HG02852 (cell line): ENCODE measurements around the gene CASR.
A peak's percentile ranks its signal among the peaks of the same experiment; 100 is the strongest.

ENCODE experiments used
- ATAC-seq: cut with Tn5 transposase; IDR thresholded peaks from one replicate; pipeline ENCODE4 v1.9.1; 2021; ENCODE audit warnings: mild to moderate bottlenecking, moderate library complexity; ENCODE audit not compliant: unreplicated experiment

CASR gene

DNA sequence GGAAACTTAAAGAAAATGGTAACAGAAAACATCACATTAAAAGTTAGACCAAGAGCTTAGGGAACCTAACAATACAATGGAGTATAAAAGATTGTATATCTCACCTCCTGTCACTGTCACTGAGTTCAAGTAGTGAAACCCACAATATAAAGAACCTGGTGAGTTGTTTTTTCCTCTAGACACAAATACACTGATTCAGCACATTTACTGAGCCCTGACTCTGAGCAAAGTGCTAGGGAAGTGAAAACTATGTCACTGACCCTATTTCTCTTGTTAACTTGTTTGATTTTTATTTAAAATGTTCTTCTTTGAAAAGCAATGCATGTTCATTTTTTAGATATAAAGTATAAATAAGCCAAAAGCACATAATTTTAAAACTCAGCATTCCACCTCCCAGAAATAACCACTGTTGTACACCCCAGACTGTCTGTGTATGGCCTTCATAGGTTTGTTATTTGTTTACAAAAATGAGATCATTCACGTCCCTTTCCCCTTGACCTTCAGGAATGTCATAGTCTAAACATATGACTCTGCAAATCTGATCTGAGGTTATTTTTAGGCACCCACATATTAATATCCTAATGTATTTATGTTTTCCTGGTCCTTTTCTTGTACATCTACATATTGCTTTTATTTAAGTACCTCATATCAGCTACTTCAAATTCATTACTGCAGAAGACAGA lies 72.4 kb downstream of the CASR start:
- no peak for ATAC-seq

DNA sequence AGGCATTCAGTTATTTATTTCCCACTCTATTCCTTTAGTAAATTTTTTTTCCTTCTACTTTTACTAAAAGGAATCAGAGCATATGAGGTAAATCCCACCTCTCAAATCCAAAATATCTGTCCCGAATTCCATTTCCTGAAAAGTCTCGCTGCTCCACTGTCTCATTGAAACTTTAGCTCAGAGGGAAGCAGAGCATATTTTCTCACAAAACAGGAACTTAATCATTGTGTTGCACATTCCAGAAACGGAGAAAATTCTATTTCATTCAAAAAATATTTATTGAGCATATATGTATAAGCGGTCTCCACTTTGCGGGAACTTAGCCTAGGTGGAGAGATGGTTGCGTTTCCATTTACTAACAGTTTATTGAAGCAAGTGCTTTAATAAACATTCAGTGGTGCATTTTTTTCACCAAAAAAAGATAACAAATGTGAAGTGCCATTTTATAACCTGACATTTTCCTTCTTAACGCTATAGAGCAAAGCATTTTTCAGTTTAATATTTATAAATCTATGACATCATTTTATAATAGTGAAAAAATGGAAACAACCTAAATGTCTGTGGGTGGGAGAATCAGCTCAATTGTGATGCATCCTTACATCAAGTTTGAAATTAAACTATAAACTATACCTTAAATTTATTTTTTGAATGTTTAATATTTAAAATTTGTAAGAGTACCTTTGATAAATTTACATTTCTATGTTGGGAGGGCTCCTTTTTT lies 74.3 kb downstream of the CASR start:
- no peak for ATAC-seq

DNA sequence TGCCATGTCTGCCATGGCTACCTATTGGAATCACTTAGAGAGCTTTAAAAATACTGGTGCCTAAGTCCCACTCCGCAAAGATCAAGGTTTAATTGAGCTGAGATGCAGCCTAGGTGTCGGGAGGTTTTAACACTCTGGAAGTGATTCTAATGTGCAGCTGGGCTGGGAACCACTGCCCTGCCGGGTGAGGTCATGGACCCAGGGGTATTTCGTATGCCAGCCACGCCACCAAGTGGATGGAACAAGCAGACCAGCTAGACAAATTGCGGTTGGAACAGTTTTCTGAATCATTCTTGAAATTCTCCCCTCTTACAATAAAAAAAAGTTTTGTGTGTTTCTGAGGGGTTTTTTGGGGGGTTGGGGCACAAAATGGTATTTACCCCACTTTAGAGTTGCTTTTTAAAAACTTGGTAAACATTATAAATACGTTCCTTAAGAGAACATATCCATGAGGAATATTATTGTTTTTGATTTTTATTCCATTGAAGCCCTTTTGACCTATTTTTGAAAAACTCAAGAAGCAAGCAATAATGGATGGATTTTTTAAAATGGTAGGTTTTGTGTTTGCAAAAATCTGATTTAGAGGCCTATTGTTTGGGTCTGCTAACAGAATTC lies 75.4 kb downstream of the CASR start:
- peak; percentile 85 for ATAC-seq

DNA sequence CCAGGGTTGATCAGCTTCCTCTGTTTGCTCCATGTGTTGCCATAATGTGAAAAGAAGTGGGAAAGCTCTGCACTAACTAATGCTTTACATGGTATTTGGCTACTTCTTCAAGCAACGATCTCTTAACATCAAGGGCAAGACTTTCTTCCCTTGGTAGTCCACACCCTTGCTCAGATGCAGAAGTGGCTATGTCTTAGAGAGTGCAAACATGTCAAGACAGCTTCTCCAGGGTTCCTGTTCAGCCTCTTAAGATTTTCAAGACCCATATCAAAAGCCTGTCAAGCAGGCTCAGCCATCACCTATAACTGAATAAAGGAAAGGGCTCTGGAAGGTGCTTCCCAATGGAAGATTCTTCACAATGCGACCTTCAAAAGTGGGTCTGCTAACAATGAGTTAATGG lies 76.7 kb downstream of the CASR start:
- no peak for ATAC-seq

DNA sequence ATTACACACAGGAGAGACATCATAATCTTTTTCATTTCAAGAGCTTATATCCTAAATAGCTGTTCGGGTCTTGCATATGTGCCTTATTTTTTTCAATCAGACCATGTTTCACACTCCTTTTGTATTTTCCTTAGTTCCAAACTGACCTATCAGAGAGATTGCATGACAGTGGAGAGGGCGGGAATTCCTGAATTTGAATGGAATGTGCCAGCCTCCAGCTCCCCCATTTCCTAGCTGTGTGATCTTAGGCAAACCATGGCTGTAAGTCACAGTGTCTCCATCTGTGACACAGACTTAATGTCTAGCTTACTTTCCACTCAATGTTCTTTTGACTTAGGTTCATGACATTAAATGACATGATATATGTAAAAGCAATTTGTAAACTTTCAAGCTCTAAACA lies 79.6 kb downstream of the CASR start:
- ATAC-seq, result no peak

DNA sequence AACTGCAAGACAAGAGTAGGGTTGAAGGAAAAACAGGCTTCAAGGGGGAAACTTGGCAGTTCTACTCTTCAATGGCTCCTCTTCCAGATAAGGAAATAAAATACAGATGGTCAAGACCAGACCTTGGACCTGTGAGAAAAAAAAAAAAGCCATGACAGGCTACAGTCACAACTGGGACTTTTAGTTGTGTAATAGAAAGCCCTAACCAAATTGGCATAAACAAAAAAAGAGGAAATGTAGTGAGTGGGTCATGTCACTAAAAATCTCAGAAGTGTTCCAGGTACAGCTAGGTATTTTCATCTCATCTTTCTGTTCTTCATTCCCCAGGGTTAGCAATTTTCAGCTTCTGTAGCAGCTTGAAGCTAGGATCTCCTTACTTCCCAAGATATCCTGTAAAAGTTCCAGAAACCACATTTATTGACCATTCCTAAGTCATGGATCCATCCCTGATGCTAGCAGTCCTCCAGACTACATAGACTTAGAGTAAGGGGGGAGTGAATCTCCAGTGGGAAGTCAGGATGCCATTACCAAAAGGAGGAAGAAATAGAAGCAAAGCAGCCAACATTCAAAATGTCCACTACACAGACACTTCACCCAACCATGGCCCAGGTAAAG lies 80.6 kb downstream of the CASR start:
- ATAC-seq, result peak; percentile 47

DNA sequence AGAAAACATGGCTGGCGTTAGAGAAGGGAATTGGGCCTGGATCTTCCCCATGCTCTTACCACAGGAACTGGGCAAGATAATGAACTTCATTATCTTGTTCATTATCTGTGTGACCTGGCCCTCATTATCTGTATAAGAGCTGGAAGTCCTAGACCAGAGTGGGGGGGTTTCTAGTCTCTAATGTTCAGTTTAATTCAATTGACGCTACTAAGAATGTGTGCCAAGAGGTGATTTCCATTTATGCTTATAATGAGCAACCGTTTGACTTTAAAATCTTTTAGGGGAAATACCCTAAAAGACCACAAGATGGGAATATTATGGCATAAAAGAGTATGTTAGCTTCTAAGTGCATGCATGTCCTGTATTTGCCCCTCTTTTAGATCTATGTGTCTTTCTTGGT lies 82.5 kb downstream of the CASR start:
- ATAC-seq, result no peak

DNA sequence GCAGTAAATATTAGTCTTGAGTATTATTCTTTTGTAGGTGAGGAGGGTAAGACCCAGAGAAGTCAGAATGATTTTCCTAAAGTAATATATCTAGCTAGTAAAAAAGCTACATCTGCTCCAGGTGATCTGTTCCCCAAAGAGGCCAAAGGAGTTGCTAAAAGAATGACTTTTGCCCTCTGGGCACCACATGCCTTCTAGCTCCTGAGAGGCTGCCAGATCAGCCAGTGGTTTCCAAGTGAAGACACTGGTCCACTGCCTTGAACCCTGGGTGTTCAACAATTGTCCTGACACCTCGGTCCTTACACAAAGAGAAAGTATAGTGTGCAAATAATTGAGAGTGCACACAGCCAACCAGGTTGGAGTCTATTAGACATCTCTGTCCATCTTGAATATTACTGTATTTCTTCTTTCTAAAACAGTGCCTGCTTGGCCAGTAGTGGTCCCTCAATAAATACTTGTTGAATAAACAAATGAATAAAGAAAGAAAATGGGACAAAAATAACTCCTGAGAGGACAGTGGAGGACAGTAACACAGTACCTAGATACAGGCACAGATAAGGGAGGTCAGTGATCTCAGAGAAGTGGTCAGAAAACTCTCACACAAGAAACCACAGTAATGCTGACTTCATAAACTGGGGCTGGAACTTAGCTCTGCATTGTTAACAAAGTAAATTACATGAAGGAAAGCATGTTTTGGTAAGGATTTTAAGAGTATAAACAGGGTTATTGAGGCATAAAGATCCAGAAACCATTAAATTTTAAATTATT lies 85.0 kb downstream of the CASR start:
- ATAC-seq, result no peak

DNA sequence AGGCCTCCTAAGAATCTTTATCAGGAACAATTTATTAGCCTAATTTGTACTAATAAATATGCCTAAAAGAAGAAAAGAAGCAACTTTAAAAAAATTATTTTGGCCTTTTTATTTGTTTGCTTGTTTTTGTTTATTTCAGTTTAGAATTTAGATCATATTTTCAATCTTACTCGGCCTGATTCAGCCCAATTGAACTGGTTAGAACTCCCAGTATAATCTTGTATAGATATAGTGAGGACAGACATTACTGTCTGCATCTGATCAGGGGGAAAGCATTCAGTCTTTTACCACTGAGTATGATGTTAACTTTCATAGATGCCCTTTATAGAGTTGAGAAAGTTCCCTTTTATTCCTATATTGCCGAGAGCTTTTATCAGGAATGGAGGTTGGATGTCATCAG lies 85.6 kb downstream of the CASR start:
- no peak for ATAC-seq

DNA sequence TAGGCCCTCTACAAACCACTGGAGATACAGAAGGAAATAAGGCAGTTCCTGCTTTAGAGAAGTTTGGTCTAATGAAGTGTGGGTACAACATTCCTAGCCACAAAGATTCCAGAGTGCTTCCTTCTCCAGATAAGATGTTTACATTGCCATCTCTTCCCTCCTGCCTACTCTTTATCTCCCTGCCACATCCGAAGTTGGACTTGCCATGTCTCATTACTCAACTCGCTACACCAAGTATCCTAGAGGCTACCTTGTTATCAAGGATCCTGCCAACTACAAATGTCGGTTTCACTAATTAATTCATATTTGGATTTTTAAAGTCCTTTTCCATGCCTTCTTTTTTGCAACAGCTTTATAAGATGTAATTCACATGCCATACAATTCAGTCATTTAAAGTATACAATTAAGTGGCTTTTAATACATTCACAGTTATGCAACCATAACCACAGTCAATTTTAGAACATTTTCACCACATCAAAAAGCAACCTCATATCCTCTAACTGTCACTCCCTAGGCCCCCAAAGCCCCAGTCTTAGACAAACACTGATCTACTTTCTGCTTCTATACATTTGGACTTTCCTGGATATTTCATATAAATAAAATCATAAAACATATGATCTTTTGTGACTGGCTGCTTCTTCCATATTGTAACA lies 87.9 kb downstream of the CASR start:
- ATAC-seq, result no peak

DNA sequence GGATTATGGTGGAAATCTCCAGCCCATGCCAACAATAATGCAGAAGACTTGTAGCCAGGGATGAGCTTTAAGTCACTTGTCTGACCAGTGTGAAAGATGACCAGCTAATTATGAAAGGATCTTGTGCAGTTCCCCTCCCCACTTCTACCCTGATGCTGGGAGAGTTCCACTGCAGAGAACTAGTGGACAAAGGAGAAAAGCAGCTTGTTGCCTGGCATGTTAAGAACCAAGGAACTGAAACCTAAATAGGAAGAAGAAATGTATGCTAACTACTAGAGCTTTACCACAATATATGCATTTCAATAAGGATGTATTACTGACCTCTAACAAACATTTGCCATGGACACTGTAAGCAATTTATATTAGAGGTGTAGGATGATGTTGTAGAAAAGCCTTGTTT lies 89.4 kb downstream of the CASR start:
- no peak for ATAC-seq

DNA sequence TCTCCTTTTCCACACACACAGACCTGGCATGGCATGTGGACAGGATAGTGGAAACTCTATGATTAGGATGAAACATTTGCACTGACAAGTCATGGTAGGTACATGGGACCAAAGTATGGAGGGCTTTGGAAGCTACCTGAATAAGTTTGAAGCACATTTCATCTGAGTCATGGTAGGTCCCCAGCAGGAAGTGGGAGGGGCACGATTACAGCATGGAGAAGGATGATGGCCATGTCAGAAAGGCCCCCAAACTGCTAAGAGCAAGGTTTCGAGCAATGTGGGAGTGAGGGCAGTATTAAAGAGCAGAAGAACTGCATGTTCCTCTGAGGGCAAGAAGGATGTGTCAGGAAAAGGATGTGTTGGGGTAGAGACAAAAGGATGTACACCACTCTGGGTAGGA lies 90.0 kb downstream of the CASR start:
- no peak for ATAC-seq

DNA sequence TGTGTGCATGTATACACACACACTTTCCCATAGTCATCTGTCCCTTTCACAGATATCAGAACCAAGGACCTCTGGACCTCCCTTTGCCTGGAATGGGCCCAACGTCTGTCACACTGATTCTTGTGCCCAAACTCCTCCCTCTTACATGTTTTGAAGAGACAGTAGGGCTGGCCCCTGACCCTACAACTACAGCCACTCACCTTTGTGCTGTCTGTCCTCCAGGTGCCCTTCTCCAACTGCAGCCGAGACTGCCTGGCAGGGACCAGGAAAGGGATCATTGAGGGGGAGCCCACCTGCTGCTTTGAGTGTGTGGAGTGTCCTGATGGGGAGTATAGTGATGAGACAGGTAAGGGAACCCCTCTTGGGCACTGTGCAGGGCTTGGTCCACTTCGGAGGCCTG lies 98.4 kb downstream of the CASR start:
- no peak for ATAC-seq

DNA sequence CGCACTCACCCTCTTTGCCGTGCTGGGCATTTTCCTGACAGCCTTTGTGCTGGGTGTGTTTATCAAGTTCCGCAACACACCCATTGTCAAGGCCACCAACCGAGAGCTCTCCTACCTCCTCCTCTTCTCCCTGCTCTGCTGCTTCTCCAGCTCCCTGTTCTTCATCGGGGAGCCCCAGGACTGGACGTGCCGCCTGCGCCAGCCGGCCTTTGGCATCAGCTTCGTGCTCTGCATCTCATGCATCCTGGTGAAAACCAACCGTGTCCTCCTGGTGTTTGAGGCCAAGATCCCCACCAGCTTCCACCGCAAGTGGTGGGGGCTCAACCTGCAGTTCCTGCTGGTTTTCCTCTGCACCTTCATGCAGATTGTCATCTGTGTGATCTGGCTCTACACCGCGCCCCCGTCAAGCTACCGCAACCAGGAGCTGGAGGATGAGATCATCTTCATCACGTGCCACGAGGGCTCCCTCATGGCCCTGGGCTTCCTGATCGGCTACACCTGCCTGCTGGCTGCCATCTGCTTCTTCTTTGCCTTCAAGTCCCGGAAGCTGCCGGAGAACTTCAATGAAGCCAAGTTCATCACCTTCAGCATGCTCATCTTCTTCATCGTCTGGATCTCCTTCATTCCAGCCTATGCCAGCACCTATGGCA lies 100.5 kb downstream of the CASR start:
- no peak for ATAC-seq

DNA sequence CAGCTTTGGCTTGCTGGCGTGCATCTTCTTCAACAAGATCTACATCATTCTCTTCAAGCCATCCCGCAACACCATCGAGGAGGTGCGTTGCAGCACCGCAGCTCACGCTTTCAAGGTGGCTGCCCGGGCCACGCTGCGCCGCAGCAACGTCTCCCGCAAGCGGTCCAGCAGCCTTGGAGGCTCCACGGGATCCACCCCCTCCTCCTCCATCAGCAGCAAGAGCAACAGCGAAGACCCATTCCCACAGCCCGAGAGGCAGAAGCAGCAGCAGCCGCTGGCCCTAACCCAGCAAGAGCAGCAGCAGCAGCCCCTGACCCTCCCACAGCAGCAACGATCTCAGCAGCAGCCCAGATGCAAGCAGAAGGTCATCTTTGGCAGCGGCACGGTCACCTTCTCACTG lies 101.0 kb downstream of the CASR start:
- ATAC-seq, result no peak

DNA sequence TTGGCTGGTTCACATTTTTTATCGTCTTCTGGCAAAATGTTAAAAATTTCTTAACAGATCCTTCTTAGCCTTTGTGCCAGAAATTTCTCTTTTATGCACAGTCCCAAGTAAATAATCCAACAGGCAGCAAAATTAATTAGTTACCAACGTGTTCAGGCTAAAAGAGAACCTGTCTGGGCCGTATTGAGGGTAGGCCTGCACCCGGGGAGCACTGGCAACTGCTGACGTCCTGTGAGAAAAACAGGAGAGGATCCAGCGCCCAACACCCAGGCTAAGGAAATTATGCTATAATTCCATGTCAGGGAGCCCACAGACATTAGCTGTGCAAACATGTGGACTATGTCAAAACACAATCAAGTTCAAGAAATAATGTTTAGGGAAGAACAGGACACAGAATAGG lies 110.9 kb downstream of the CASR start:
- ATAC-seq, result no peak

DNA sequence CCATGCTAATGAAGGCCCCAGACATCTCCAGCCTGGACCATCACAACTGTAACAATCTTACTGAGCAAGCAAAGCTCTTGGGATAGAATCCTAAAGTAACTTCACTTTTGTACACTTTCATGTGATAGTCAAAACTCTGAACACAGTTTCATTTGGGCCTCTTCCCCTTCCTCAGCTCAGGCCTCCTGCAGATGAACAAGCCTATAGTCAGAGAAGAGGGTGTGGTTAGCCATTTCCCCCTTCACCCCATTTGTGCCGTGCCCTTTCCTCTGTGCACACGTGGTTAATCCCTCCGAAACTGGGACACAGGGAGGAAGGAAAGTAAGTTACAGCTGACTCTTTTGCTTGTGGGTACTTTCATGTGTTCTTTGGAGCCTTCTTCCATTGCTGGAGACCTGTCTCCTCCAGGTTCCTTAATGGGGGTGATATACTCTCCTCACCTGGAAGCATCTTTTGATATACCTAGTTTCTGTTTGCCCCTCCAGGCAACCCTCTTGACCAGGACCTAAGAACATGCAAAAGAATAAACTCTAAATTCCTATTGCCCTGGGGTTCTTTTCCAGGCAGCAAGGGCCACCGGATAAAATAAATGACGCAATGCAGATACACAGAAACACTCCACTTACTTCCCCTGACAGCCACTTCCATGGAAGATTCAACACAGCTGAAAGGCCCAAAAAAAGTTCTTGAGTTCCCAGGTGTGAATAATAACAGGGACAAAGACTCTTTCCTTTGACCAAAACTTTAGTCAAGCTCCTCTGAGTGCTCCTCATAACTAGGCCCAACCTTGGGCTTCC lies 112.0 kb downstream of the CASR start:
- no peak for ATAC-seq

DNA sequence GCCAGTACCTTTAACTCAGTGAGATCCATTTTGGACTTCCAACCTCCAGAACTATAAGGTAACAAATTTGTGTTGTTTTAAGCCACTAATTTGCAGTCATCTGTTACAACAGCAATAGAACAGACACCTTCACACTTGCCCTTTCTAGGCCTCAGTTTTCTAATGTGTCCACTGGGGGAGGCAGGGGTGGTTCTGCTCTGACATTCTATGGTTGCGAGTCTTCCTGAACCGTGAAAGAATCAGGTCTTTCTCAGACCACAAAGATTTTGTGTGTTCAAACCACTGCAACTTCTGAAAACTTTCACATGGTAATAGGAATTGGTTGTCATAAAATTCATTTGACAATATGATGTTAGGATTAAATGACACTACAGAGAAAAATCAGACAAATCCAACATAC lies 114.8 kb downstream of the CASR start:
- peak; percentile 70 for ATAC-seq

DNA sequence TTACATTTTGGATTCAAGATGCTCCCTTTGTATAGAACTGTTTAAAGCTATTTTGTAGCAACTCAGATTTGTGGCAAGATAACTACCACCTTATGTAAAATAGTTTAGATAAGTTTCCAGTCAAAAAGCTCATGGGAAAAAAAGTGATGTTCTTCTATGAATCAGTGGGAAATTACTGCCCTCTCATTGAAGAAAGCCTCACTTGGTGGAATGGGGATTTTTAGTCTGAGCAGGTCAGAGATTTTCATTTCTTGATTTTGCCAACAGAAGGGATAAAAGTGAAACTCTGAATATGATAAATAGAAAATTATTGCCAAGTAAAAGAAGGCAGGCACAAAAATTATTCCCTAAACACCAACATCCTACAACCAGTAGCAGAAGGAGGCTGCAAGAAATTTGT lies 115.7 kb downstream of the CASR start:
- no peak for ATAC-seq
